Renal pelvis (tissue), 4 donors: ENCODE data around the gene TFAP2C. TPM values are rescaled to one million over a fixed set of nuclear protein-coding genes. Genes with fewer than 3 reads are reported as not detected.
"Not testable (repeated sequence)": the region's sequence is repeated elsewhere in the genome, so short reads cannot be mapped to it uniquely, and the experiment has no call there.

Experiments used
- DNase-seq: peaks from one replicate; pipeline ENCODE4 v3.0.0-alpha.2; 2013
- polyA plus RNA-seq, 3 donors: library from polyadenylated mRNA; unstranded; fragments of 120-200 nt; gene quantifications; one replicate each; pipeline ENCODE4 v1.2.1, GENCODE V29; 2013; ENCODE audit not compliant: insufficient read length in 3 of 3

The TFAP2C gene
- polyA plus RNA-seq, 3 donors, result 0.81 to 0.88 (median 0.87) TPM

DNA sequence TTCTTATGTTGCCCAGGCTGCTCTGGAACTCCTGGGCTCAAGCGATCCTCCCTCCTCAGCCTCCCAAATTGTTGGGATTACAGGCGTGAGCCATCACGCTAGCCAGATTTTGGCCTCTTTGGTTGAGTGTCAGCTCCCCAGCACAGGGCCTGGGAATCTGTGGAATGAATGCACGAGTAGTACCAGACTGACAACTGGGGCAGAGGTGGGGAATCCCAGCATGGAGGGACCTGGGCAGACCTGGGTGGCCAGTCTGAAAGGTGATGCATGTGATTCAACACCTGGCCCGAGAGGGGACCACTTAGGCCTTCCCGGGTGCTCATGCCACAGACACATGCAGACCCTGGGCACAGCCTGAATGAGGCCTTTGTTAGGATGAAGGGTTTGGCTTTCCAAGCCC, 19.0 kb upstream of the TFAP2C start:
- no peak for DNase-seq

- DNase-seq, result no peak
Measured at GRCh38 chr20:56614196-56614595, 14.9 kb upstream of the TFAP2C start.

GRCh38 chr20:56616716-56617115, 12.4 kb upstream of the TFAP2C start:
- no peak for DNase-seq

DNA sequence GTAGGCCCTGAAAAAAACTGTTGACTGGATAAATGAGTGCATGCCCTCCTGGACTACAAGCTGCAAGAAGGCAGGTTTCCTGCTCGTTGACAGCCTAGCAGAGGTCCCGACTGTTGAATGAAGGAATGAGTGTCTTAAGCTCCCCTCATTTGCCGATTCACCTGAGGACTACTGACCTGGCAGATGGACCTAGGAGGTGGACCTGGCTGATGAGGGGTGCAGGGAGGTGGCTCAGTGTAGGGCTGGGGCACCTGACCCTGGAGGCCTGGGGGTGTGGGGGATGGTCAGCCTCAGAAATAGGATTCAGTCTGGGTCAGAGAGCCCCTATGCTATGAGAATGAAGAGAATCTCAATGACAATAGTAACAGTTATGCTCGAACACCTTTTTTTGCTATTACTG, 11.6 kb upstream of the TFAP2C start:
- DNase-seq, result no peak

- DNase-seq, result no peak
Measured at GRCh38 chr20:56621730-56622129, 7.4 kb upstream of the TFAP2C start.

- DNase-seq, result not testable (repeated sequence)
Measured at GRCh38 chr20:56623930-56624329, 5.2 kb upstream of the TFAP2C start.

DNA sequence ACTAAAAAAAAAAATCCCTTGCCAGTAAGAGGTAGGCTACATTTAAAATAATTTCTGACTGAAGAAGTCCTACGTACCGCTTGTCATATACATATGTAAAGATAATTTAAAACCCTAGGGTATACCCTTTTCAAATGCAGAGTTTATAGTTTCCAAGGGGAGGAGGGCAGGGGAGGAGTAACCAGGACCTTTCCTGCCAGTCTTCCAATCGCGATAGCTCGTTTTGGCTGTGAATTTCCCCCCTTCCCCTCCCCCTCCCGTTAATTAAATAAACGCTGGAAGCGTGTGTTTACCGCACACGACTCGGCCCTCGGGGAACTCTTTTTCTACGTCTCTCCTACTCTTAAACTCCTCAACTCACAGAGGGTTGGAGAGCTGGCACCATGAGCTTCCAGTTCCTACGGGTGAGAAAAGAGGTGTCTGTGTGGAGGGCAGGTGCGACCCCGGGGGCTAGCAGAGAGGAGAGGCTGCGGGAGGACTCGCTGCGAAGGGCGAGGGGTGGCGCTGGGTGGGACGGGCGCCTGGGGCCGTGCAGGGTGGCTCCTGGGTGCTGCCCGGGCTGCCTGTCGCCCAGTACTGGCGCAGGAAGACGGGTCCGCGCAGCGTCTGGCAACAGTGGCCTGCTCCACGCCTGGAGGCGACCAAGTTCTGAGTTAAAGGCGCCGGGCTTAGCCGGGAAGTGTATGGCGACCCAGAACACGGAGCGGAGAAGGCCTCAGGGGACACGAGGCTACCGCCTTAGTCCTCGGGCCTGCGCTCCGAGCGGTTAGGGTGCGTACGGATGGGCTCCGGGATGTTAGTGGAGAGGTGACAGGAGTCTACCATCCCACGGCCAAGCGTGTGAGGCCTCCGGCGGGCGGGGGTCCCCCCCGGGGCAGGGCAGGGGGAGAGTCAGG, 4.1 kb upstream of the TFAP2C start:
- no peak for DNase-seq

GRCh38 chr20:56625837-56626236, 3.3 kb upstream of the TFAP2C start:
- DNase-seq, result no peak

- no peak for DNase-seq
Measured at GRCh38 chr20:56626367-56627121, 2.6 kb upstream of the TFAP2C start.

DNA sequence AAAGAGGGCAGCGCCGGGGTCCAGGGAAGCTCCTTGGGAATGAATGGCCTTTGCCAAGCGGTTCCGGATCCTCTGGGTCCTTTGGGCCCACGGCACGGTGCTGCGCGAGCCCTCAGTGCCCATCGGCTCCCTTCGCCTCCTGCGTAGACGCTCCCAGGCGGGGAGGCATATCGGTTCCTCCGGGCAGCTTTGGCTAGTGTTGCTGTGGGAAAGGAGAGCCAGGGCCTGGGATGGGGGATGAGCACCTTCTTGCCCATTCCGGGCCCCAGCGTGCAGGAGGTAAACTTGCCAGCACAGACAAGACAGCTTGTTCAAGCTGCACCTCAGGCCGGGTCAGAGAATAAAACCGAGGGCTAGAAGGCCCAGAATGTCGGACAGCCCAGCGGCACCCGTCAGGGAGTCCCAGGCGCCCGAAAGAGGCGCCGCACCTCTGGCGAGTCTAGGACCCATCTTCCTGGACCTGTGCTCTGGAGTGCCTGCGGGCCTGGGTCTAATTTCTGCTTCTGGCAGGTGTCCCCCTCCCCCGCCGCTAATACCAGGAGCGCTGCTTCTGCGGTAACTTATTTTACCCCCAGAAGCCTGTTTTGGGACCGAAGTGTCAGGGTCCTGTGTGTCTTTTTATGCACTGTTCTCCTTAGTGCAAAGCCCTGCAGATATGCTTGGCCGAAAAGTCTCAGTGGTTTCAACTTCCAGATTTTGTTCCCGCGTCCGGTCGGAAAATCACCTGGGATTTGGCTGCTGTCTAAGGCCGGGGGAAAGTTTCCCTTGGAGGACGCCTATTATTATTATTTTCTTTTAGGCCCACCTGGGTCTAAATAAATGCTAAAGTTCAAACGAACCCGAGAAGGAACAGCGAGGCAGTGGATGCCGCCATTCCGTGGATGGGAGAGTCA, 1.7 kb upstream of the TFAP2C start:
- no peak for DNase-seq

GRCh38 chr20:56628015-56628872, 862 bp upstream of the TFAP2C start:
- DNase-seq, result no peak

GRCh38 chr20:56629464-56630085, 469 bp downstream of the TFAP2C start:
- no peak for DNase-seq

GRCh38 chr20:56630086-56630493, 984 bp downstream of the TFAP2C start:
- no peak for DNase-seq

DNA sequence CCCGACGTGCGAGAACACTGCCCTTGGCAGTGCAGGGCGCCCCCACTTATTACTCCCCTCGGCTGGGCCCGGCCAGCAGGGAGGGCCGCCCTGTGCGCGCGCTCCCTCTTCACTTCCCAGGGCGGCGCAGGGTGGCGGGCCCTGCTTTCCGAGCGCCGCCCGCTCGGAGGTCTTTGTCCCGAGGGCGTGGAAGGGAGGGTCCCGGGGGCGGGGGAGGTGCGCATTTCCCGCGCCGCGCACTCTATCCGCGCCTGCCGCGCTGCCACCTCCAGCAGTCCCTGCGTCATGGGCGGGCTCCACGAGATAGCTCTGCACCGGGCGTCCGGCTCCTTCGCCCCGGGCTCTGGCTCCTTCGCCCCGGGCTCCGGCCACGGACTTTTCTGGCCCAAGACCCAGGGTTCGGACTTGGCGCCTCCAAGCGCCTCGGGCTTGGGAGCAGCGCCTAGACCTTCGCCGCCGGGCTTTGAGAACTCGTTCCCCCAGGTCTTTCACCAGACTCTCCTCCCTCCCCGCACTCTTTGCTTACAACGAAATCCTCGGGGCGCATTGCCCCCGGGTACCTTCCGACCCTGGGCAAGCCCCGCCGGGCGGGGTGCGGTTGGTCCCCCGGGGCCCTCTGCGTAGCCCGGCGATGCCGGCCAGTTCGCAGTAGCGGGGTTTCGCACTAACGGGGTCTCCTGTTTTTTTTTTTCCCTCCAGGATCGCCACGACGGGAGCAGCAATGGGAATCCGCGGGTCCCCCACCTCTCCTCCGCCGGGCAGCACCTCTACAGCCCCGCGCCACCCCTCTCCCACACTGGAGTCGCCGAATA, 1.6 kb downstream of the TFAP2C start:
- no peak for DNase-seq

DNA sequence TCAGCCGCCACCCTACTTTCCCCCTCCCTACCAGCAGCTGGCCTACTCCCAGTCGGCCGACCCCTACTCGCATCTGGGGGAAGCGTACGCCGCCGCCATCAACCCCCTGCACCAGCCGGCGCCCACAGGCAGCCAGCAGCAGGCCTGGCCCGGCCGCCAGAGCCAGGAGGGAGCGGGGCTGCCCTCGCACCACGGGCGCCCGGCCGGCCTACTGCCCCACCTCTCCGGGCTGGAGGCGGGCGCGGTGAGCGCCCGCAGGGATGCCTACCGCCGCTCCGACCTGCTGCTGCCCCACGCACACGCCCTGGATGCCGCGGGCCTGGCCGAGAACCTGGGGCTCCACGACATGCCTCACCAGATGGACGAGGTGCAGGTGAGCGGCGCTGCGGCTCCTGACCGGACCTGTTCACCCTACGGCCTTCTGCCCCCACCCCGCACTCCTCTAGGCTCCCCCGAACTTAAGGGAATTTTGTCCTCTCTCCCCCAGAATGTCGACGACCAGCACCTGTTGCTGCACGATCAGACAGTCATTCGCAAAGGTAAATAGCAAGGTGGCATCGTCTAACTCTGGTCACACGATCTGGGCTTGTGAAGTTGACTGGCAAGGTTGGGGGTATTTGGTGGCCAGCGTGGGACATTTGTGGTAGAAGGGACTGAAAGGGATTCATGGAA, 2.3 kb downstream of the TFAP2C start:
- no peak for DNase-seq

DNA sequence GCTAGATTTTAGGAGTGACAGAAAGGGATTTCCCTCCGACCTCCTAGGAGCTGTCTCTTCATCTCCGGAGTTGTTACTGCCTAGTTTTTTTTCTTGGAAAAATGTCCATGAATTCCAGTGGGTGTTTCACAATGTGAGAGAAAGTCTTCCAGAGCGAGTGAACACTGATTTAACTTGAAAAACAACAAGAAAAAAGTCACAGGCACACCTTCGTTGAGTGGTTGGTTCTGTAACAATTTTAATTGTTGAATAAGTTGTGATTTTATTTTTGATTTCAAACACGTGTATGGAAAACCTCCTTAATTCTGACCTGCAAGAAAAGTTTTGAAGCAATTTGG, 2.9 kb downstream of the TFAP2C start:
- no peak for DNase-seq

- no peak for DNase-seq
Measured at GRCh38 chr20:56634307-56634706, 5.2 kb downstream of the TFAP2C start.

- no peak for DNase-seq
Measured at GRCh38 chr20:56634735-56635385, 5.8 kb downstream of the TFAP2C start.

- no peak for DNase-seq
Measured at GRCh38 chr20:56636716-56637115, 7.6 kb downstream of the TFAP2C start.
